Ureter (tissue), 1 donor: Measurements from ENCODE around the gene BTBD19. TPM values are rescaled to one million over a fixed set of nuclear protein-coding genes. Genes with fewer than 3 reads are reported as not detected.
"Not testable (repeated sequence)": the region's sequence is repeated elsewhere in the genome, so short reads cannot be mapped to it uniquely, and the experiment has no call there.

Experiments used
- DNase-seq: peaks from one replicate; pipeline ENCODE4 v3.0.0-alpha.2; 2020; ENCODE audit warnings: low spot score
- total RNA-seq: library from RNA; stranded (reverse); gene quantifications from one replicate; pipeline ENCODE4 v1.2.4, GENCODE V29; 2023
- donor health status: DM: yes; HTN: yes; CAD: no.

BTBD19 gene
- total RNA-seq, 1 donor from 2014 or later = 8.7 TPM

DNA sequence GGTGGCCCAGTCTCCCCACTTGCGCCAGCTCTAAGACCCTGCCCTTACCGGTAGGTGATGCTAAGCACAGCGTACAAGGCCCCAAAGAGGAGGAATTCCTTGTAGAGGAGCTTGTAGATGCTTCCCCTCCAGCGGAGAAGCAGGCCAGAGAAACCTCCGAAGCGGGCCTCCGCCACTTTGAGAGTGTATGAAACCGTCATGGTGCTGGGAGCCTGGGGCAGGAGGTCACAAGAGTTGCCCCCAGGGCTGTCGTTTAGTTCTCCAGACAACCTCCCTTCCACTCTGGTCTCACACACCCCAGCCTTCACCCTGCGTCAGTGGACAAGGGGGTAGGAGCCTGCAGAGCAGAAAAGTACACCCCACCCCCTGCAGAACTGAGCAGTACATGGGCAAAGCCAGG is 20.8 kb upstream of the BTBD19 start:
- no peak for DNase-seq

DNA sequence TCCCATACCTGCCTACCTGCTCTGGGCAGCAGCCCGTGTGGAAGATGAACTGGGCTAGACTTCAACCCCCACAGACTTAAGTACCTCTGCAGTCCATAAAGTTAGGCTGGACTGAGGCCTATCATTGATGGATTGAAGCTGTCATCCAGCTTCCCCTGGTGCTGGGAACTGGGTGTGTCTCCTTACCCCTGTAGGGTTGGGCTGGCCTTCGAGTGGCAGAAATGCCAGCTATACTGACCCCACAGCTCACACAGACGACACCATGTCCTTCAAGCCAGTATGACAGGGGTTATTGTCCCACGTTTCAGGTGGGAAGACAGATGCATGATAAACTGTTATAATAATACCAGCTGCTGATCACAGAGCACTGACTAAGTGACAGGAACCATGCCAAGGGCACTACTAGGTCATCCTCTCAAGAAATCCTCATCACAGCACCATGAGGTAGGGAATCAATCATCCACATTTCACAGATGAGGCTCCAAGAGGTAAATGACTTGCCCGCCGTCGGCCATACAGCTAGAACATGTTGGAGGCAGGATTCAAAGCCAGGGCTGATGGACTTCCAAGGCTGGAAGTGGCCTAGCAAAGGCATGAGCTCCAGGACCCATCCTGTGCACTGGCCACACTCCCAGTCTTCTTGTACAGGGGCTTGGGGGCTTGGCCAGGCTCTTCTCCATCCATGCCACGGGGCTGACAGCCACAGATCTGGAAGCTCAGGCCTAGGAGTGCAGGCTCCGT is 20.0 kb upstream of the BTBD19 start, which contains the start of gene BEST4:
BEST4 (minus strand) TSS at position 51 of the 741 bp plus-strand sequence. CDS start 465 bp downstream, outside the sequence.
- DNase-seq = no peak

DNA sequence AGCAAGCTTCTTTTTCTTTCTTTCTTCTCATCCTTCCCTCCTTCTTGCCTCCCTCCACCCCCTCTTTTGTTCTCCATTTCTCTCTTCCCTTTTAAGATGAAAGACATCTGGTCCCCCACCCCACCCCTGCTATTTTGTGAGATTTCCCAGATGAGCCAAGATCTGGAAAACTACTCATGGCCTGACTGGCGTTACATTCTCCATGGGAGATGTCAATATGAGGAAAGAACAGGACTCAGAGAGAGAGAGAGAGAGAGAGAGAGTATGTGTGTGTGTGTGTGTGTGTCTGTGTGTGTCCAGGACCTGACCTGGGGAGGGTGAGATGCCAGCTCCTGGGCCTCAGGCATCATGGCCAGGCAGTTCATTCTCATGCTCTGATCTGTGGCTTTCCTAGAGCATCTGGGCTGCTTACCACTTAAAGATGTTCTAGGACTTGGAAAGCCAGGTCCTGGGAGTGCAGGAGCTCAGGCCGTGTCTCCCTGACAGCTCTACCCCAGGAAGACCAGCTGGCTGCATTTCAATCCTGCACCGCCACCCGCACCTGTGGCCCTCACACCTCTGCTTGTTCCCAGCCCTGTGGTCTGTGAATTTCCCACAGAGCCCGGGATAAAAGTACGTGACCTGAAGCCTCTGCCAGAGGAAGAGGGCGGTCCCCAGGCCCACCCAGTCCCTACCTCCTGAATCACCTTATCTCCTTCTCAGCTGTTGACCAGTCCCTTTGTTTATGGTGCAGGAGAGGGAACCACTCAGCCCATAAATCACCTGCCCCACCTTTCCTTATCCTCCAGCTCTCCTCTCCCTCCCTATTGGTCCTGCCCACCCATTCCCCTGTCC is 17.1 kb upstream of the BTBD19 start:
- no peak for DNase-seq

DNA sequence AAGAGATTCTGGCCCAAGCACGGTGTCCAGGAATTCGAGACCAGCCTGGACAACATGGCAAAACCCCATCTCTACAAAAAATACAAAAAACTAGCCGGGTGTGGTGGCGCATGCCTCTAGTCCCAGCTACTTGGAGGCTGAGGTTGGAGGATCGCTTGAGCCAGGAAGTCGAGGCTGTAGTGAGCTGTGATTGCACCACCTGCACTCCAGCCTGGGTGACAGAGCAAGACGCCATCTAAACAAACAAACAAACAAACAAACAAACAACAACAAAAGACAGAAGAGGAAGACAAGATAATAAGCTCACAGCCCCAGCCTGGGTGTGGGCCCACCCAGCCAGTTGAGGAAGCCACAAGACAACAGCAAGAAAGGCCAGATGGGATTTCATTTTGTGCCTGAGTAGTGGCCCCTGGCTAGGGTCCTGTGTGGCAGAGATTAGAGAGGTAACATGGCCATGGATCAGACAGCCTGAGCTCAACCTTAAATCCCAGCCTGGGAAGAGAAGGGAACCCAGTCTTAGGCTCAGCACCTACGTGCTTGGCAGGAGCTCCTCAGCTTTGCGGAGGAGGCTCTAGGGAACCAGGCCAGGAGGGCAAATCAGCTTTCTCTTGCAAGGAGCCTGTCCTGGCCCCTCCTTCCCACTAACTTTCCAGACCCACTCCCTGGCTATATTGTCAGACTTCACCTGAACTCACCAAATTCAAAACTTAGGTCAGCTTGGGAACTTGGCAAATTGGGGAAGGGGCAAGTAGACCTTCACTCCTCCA is 15.4 kb upstream of the BTBD19 start:
- no peak for DNase-seq

DNA sequence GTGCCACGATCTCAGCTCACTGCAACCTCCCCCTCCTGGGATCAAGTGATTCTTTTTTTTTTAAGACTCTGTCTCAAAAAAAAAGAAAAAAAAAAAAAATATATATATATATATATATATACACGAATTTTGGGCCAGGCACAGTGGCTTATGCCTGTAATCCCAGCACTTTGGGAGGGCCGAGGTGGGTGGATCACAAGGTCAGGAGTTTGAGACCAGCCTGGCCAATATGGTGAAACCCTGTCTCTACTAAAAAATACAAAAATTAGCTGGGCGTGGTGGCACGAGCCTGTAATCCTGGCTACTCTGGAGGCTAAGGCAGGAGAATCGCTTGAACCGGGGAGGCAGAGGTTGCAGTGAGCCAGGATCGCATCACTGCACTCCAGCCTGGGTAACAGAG is 10.4 kb upstream of the BTBD19 start:
- DNase-seq = not testable (repeated sequence)

DNA sequence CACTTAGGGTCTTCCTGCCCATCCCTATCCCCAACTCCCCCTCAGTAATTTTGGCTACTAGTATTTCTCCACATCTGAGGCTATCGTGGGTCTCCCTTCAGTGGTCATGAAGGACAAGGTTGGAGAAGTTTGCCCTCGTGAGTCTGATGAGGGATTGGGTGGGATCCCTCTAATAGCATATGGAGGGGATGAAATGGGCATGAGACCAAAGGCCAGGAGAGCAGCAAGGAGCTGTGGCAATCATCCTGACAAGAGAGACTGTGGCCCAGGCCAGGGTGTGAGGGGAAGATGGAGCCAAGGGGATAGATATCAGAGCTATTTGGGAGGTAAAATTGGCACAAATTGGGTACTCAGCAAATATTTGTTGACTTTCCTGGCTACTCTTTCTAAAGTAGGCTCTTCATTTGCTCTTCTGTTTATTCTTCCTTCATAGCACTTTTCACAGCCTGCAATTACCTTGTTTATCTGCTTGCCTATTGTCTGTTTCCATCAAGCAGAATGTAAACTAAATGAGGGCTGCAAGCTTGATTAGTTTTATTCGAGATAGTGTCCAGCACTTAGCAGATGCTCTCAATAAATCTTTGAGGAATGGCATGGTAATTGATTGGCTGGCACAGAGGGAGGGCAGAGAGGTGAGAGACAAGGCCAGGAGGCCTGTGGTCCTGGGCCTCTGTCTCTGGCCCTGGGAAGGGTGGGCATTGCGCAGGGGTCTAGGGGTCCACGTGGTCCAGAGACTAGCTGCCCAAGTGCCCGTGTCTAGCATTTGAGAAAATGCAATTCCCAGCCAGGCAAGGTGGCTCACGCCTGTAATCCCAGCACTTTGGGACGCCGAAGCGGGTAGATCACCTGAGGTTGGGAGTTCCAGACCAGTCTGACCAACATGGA is 9.6 kb upstream of the BTBD19 start:
- no peak for DNase-seq

DNA sequence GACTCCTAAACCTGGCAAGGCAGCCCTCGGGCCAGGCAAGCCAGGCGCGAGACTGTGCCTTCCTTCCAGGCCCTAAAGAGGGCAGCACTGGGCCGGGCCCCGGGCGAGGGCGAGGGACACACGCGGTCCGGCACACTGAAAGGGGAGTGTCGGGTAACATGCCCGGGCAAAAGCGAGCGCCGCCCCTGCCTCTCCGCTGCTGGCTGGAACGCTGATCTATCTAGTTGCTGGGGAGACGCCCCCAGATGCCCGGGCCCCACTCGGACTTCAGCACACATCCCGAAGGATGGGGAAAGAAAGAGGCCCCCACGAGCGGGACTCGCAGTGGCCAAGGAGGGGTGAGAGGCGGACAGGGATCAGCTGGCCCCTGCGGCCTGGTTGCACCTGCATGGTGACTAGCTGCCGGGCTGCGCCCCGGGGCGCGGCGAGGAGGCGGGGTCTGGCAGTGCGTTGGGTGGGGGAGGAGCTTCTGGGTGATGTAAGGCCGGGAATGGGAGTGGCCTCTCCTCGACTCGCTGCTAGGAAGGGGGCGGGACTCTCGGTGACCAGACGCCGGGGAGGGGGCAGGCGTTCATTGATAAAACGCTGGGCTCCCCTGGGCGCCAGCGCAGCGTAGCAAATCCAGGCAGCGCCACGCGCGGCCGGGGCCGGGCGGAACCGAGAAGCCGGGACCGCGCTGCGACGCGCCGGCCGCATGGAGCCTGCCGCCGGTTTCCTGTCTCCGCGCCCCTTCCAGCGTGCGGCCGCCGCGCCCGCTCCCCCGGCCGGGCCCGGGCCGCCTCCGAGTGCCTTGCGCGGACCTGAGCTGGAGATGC is 8.3 kb upstream of the BTBD19 start, which contains the start of gene PLK3:
PLK3 (plus strand) TSS at position 608 of the 815 bp plus-strand sequence; CDS start at position 695, 87 bp downstream.
- DNase-seq = peak; percentile 99

DNA sequence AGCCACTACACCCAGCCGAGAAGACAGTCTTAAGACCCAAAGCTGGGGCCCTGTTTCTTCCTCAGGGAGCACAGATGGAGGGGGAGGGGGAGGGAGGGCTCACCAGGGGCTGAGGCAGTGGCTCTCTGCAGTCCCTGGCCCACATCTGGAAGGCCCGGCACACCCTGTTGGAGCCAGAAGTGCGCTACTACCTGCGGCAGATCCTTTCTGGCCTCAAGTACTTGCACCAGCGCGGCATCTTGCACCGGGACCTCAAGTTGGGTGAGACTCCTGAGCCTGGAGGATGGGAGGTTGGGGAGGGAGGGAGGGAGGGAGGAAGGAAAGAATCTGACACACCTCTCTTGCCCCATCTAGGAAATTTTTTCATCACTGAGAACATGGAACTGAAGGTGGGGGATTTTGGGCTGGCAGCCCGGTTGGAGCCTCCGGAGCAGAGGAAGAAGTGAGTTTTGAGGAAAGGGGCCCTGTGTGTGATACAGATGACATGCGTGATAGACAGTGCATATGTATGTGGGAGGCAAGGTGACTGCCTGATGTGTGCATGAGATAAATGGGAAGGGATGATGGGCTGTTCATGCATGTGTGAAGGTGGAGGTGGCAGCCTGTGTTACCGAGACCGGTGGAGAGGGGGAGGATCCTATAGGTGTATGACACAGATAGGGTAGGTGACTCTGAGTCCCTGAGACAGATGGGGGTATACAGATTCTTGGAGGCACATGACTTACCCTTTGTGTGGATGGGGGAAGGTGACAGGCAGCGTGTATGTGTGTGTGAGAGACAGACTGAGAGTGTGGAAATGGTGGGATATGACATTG is 6.6 kb upstream of the BTBD19 start:
- no peak for DNase-seq

DNA sequence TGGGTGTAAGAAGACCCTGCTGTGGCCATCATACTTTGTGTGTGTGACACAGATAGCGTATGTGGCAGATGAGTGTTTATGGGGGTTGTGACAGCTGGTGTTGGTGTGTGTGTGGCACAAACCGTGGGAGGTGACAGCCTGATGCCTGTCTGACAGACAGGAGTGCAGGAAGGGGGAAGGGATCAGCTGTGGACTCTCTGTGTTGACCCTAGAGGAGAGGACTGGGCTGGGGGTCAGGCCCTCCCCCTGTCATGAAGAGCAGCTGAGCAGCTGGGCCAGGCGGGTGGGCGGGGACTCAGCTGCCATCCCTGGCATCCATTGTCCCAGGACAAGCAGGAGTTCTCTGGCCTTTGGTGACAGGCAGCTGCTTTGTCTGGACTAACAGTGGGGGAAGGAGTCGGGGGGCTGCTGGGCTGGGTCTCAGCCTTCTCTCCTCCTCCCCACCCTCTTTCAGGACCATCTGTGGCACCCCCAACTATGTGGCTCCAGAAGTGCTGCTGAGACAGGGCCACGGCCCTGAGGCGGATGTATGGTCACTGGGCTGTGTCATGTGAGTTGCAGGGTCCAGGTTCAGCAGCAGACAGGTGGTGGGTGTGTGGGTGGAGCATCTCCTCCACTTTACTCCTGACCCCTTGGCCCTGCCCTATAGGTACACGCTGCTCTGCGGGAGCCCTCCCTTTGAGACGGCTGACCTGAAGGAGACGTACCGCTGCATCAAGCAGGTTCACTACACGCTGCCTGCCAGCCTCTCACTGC is 5.8 kb upstream of the BTBD19 start:
- DNase-seq = no peak

DNA sequence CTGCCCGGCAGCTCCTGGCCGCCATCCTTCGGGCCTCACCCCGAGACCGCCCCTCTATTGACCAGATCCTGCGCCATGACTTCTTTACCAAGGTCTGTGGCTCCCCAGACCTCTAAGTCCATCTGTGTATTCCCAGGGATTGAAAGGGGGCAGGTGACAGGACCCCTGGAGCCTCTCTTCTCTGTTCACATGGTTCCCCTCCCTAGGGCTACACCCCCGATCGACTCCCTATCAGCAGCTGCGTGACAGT is 5.3 kb upstream of the BTBD19 start:
- no peak for DNase-seq

DNA sequence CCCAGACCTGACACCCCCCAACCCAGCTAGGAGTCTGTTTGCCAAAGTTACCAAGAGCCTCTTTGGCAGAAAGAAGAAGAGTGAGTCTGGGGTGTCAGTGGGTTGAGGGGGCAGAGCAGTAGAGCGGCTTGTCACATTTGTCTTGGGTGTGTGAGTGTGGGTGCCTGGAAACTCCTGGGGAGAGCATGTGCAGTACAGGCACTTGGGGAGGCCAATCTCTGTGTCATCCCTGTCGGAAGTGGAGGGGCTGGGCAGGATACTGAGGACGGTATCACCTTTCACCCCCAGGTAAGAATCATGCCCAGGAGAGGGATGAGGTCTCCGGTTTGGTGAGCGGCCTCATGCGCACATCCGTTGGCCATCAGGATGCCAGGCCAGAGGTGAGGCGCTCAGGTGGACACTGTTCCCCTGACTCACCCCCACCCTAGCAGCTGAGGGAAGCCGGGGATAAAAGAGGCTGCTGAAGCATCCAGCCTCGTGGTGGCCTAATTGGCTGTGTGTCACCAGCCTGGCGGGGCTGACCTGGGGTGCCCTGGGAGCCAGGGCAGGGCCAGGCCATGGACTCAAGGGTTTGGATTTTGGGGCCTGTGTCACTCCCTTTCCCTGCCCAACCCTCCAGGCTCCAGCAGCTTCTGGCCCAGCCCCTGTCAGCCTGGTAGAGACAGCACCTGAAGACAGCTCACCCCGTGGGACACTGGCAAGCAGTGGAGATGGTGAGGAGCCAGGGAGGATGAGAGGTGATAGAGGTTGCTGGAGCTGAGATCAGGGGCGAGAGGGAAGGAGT is 4.8 kb upstream of the BTBD19 start:
- no peak for DNase-seq

DNA sequence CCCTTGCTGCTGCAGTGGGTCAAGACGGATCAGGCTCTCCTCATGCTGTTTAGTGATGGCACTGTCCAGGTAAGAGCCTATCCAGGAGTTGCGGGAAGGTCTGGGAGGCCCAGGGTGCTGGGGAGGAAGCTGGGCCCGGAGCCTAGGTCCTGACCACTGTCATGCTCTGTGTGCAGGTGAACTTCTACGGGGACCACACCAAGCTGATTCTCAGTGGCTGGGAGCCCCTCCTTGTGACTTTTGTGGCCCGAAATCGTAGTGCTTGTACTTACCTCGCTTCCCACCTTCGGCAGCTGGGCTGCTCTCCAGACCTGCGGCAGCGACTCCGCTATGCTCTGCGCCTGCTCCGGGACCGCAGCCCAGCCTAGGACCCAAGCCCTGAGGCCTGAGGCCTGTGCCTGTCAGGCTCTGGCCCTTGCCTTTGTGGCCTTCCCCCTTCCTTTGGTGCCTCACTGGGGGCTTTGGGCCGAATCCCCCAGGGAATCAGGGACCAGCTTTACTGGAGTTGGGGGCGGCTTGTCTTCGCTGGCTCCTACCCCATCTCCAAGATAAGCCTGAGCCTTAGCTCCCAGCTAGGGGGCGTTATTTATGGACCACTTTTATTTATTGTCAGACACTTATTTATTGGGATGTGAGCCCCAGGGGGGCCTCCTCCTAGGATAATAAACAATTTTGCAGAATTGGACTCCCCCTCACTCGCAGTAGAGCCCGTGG is 2.9 kb upstream of the BTBD19 start:
- DNase-seq = no peak

DNA sequence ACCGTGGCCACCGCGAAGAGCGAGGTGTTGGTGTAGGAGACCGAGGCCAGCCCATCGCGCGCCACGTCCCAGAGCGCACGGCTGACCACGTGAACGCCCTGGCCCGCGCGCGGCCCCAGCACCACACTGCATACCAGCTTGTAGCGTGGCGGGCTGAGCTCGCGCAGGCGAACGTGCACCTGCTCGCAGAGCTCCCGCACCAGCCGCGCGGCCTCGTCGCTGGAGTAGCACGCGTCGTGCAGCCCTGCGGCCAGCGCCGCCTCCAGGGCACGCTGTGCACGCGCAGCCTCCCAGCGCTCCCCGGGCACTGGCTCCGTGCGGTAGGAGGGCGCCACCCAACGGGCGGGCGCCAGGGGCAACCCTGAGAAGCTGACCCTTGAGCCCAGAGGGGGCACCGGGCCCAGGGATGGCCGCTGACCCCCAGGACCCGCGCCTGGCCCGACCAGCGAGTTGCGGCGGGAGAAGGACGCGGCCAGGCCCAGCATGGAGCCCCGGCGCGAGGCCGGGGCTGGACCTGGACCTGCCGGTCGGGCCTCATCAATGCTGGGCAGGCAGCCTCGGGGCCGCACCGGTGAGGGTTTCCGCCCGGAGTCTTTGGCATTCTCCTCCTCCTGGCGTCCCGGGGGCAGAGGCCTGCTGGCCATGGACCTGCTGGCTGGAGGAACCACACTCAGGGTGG is 2.2 kb upstream of the BTBD19 start:
- no peak for DNase-seq

DNA sequence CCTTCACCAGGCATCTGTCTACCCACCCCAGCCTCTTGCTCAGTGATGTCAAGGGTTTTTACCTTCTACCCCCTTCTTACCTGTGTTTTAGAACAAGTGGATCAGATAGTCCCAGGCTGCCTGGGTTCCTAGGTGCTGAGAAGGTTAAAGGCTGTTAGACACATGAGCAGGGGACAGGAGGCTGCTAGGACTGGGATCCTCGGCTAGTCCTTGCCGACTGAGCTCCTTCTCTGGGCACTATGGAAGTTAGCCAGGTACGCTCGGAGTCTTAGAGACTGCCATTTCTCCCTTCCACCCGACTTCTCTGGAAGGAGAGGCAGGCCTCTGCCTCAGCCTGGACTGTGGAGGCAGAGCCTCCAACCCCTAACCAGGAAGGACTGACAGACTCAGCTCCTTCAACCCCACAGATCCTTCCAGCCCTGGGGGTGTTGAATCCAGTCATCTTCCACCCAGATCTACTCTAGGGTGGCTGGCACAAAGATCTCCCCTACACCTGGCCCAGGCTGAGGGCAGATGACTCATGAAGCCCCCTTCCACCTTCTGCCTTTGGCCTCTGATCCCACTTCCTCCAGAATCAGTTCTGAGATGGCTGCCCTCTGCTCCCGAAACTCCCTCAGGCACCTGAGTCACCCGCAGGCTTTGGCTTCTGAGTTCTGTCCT is 1.5 kb upstream of the BTBD19 start, which contains the start of gene DYNLT4:
DYNLT4 (minus strand) TSS at position 648 of the 660 bp plus-strand sequence. CDS start 683 bp downstream, outside the sequence.
- DNase-seq = no peak

DNA sequence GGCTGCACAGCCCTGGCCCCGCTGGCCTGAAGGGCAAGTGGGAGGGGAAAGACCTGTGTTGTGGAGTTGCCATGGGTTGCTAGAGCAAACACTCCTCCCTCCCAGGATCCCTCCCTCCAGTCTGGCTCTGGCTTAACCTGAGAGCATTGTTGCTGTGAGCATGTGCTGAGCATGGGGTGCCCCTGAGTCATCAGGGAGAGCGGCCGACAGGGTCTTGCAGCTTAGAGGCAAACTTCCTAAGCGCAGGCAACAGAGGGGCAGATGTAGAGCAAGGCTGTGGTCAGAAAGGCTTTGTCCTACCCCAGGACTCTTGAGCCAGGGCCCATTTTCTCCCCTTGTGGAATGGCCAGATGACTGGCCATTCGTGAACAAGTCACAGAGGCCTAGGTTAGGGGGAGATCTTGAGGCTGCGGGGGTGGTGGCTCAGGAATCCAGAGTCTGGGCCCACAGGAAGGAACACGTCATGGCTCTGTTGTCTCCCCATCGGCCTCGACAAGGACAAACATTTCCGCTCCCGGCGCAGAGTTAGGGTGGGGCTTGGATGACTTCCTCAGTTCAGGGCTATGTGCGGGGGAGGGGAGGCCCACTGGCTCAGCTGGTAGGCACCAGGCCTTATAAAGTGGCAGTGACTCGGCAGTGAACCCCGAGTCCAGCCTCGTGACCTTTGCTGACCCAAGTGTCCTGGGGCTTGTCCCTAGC is 810 bp upstream of the BTBD19 start:
- peak; percentile 98 for DNase-seq
